ENCODE results near the gene HOXA9. TPM values are rescaled to one million over a fixed set of nuclear protein-coding genes. Genes with fewer than 3 reads are reported as not detected.

The HOXA9 gene
- total and polyA plus RNA-seq, 10 of the 15 experiments (the other 5 are each of a cell fraction or from before 2014, with no cell fraction given) = not detected

GRCh38 chr7:27194002-27194352 is 28.6 kb upstream of the HOXA9 start:
- WGBS (ENCODE audit: insufficient coverage, insufficient replicate concordance, low lambda C conversion rate, missing lambda C conversion rate) = 79% methylated on average over 2 of the region's 2 CpGs
- no peaks in the 10 kb centered on the region; the same call in 1 of the 2 replicates for H3K4me1 ChIP-seq (ENCODE audit: control insufficient read depth, insufficient read depth, low read length)
- in situ Hi-C loops (cut with MboI) (no loop called here), intact Hi-C loops (cut with micrococcal nuclease; ENCODE audit: unreplicated experiment) (no loop called here)
- H3K79me2 ChIP-seq (ENCODE audit: control insufficient read depth, insufficient read depth, low read length) = no peaks in the 10 kb centered on the region
- no peak for DNase-seq (ENCODE audit: low read depth, low spot score)
- H3K4me2 ChIP-seq (ENCODE audit: control insufficient read depth, insufficient read depth) = no peak overlapping the region
- H2AFZ ChIP-seq (ENCODE audit: control insufficient read depth, low read depth, low read length) = no peak overlapping the region
- ChIA-PET SMC1A (ENCODE audit: uncharacterized antibody, unreplicated experiment) (no interaction called here), POLR2A (no interaction called here), CTCF (interaction anchor here (1.2 to 3.3 kb wide), 3 partner anchors 381 to 725 kb away, joined by 3 to 93 read pairs (median 50); no protein-coding TSS in a partner anchor), RAD21 (ENCODE audit: unreplicated experiment) (interaction anchor here (0.9 to 2.6 kb wide), 2 partner anchors 725 to 729 kb away, joined by 3 to 70 read pairs; no protein-coding TSS in a partner anchor)
- BruUV-seq (replicated peaks) = no TSS peak
- FAIRE-seq = no peak
- no peaks in the 10 kb centered on the region for H3K36me3 ChIP-seq (ENCODE audit: control insufficient read depth in 2 of 2, insufficient read depth in 2 of 2, low read length in 1 of 2)
- no peak overlapping the region for H3K4me3 ChIP-seq
- no peak for ATAC-seq
- no peak for TF ChIP-seq EZH2 (IDR thresholded peaks at IDR 0.05; ENCODE audit: borderline replicate concordance, control insufficient read depth, low read depth, low read length)
- no peak for TF ChIP-seq PAX5 (IDR thresholded peaks at IDR 0.05; ENCODE audit: borderline replicate concordance, low read depth, low read length)
- no peak for TF ChIP-seq CUX1 (IDR thresholded peaks at IDR 0.05; ENCODE audit: insufficient replicate concordance, low read depth, low read length)
- no peak for TF ChIP-seq TCF3 (IDR thresholded peaks at IDR 0.05; ENCODE audit: borderline replicate concordance, insufficient read depth, low read depth, low read length)
- TF ChIP-seq BMI1 (IDR thresholded peaks at IDR 0.05; ENCODE audit: borderline replicate concordance) = no peak
- no peak for TF ChIP-seq SPI1 (IDR thresholded peaks at IDR 0.05; ENCODE audit: borderline replicate concordance, insufficient read depth, low read depth, low read length)
- TF ChIP-seq NFIC (IDR thresholded peaks at IDR 0.05; ENCODE audit: low read depth, low read length) = no peak
- no peak for TF ChIP-seq IKZF2 (IDR thresholded peaks at IDR 0.05)
- no peak for TF ChIP-seq CBX5 (IDR thresholded peaks at IDR 0.05; ENCODE audit: low read depth)
- TF ChIP-seq NBN (IDR thresholded peaks at IDR 0.05) = no peak
- no peak for TF ChIP-seq POLR2AphosphoS5 (IDR thresholded peaks at IDR 0.05; ENCODE audit: low read length)
- TF ChIP-seq RELA (IDR thresholded peaks at IDR 0.05; ENCODE audit: borderline replicate concordance, partially characterized antibody) = no peak
- no peak overlapping the region for H3K9ac ChIP-seq (ENCODE audit: control insufficient read depth, insufficient read depth, low read length)
- no peaks in the 10 kb centered on the region; the same call in 2 of the 3 replicates for H3K9me3 ChIP-seq (replicated peaks; ENCODE audit: control insufficient read depth, insufficient read depth, low read length)
- H3K27ac ChIP-seq (ENCODE audit: control insufficient read depth, insufficient read depth) = no peak overlapping the region
- peaks cover 25 to 41% of the 10 kb centered on the region in 2 experiments for H3K27me3 ChIP-seq (replicated peaks in 1 of 2; ENCODE audit: control insufficient read depth in 2 of 2, insufficient read depth in 2 of 2, low read length in 1 of 2)
- 0 out of 2 replicates have a peak, but pooled peaks cover 3% of the 10 kb centered on the region for H4K20me1 ChIP-seq (ENCODE audit: control insufficient read depth, insufficient read depth)

Data from GM12878 (cell line).